A549 treated with Hydrocortisone at 1 μM for 4 hours (cell line): ENCODE results near the gene OR11A1. TPM values are rescaled to one million over a fixed set of nuclear protein-coding genes. Genes with fewer than 3 reads are reported as not detected.

ENCODE experiments used
- total RNA-seq: library from RNA; stranded (reverse); fragments of 200-300 nt; extraction: Qiagen RNA extraction; gene quantifications from 5 replicates; pipeline ENCODE4 v1.2.3, GENCODE V29; 2022

The OR11A1 gene
- not detected in 5 replicates for total RNA-seq

GRCh38 chr6:29456971-29457370 is at the start of gene OR11A1, which contains the start of gene OR2H1:
Gene OR11A1, minus strand, starts transcription at chr6:29457071. Its CDS starts 29,430 bp downstream, at chr6:29427641.
Gene OR2H1, plus strand, starts transcription at chr6:29457155. Its CDS starts 4,615 bp downstream, at chr6:29461770.

GRCh38 chr6:29487660-29488059 is 30.8 kb upstream of the OR11A1 start, which contains the start of gene MAS1L:
Gene MAS1L, minus strand, starts transcription at chr6:29487956. Its CDS starts 54 bp downstream, at chr6:29487902.

GRCh38 chr6:29439006-29439405 is 17.9 kb downstream of the OR11A1 start, which contains the start of gene OR10C1:
Gene OR10C1, plus strand, starts transcription at chr6:29439306. Its CDS starts 710 bp downstream, at chr6:29440016.

GRCh38 chr6:29414588-29414987 is 42.3 kb downstream of the OR11A1 start, which contains the start of gene OR12D1:
Gene OR12D1, plus strand, starts transcription at chr6:29414928.

GRCh38 chr6:29395331-29395730 is 61.5 kb downstream of the OR11A1 start, which contains the start of gene OR12D2:
Gene OR12D2, plus strand, starts transcription at chr6:29395631. Its CDS starts 1,069 bp downstream, at chr6:29396700.

Other genes with a start within 250 kb of the OR11A1 start
- gene OR14J1, start 155.4 kb downstream of the OR11A1 start, total RNA-seq = not detected in 5 replicates
- gene OR5V1, start 88.2 kb downstream of the OR11A1 start, total RNA-seq = not detected in 5 replicates
- not detected in 5 replicates for gene OR12D3, start 81.8 kb downstream of the OR11A1 start, total RNA-seq
- not detected in 5 replicates for gene OR12D2, start 61.4 kb downstream of the OR11A1 start, total RNA-seq
- gene OR12D1, start 42.1 kb downstream of the OR11A1 start, total RNA-seq = not detected in 5 replicates
- gene OR10C1, start 17.8 kb downstream of the OR11A1 start, total RNA-seq = not detected in 5 replicates
- gene OR2H1, start 84 bp upstream of the OR11A1 start, total RNA-seq = not detected in 5 replicates
- gene MAS1L, start 30.9 kb upstream of the OR11A1 start, total RNA-seq = not detected in 5 replicates
- 0.31 to 0.97 TPM (median 0.61 TPM) in 5 replicates for gene UBD, start 102.7 kb upstream of the OR11A1 start, total RNA-seq
- not detected in 5 replicates for gene OR2H2, start 128.1 kb upstream of the OR11A1 start, total RNA-seq
- gene GABBR1, start 176.1 kb upstream of the OR11A1 start, total RNA-seq = 3.7 to 5.8 TPM (median 4.8 TPM) in 5 replicates
- gene MOG, start 200.0 kb upstream of the OR11A1 start, total RNA-seq = not detected in 5 replicates
- gene ZFP57, start 224.1 kb upstream of the OR11A1 start, total RNA-seq = not detected in 5 replicates